Panc1 (cell line): Measurements from ENCODE around the gene GMDS. TPM values are rescaled to one million over a fixed set of nuclear protein-coding genes. Genes with fewer than 3 reads are reported as not detected.

ENCODE experiments used
- ATAC-seq: fragments of 200-7000 bp; cut with Tn5 transposase; 2 replicates; pipeline ENCODE4 v1.9.1; 2020; ENCODE audit warnings: mild to moderate bottlenecking, moderate library complexity
- BruUV-seq: library from RNA; stranded (reverse); fragments of 400-500 nt; replicated peaks from 2 replicates; lab custom pipeline; 2021; lab: Mats Ljungman, UMichigan
- CTCF ChIA-PET: fragments of 300-600 bp; sonication (Branson Sonifier 250); formaldehyde crosslinking; loops from one replicate; lab custom pipeline; 2022; ENCODE audit warnings: antibody characterized with exemption; lab: Charles Lee
- POLR2A ChIA-PET: fragments of 300-600 bp; sonication (Branson Sonifier 250); formaldehyde crosslinking; loops from one replicate; lab custom pipeline; 2022; ENCODE audit warnings: antibody characterized with exemption; lab: Charles Lee
- DNase-seq: peaks from one replicate; pipeline ENCODE4 v3.0.0-alpha.2; 2010; ENCODE audit warnings: low read depth, low spot score
- H3K27ac ChIP-seq: 2 replicates; pipeline ENCODE4 v1.5.1; 2011; ENCODE audit warnings: mild to moderate bottlenecking, low read length, inconsistent platforms
- H3K27me3 ChIP-seq: fragments of 200-500 bp; sonication (Bioruptor generic); 2 replicates; pipeline ENCODE4 v1.6.0; 2014; ENCODE audit warnings: low read length, inconsistent platforms; ENCODE audit not compliant: control insufficient read depth, insufficient read depth
- H3K36me3 ChIP-seq: fragments of 200-500 bp; sonication (Bioruptor generic); 2 replicates; pipeline ENCODE4 v1.5.1; 2014; ENCODE audit warnings: inconsistent platforms, mild to moderate bottlenecking, low read length, moderate library complexity; ENCODE audit not compliant: control insufficient read depth, insufficient read depth
- H3K4me1 ChIP-seq: 2 replicates; pipeline ENCODE4 v1.5.1; 2011; ENCODE audit warnings: inconsistent platforms, mild to moderate bottlenecking, low read length, moderate library complexity; ENCODE audit not compliant: control insufficient read depth, insufficient read depth
- H3K4me3 ChIP-seq, 2 experiments: 2 replicates each; pipeline ENCODE4 v1.5.1; 2011 to 2012; ENCODE audit warnings: low read depth in 2 of 2, low read length in 2 of 2, mild to moderate bottlenecking in 2 of 2, inconsistent platforms in 1 of 2, moderate library complexity in 1 of 2
- H3K9me3 ChIP-seq: fragments of 200-500 bp; sonication (Bioruptor generic); 2 replicates; pipeline ENCODE4 v1.5.1; 2014; ENCODE audit warnings: low read depth, mild to moderate bottlenecking, inconsistent platforms, low read length, moderate library complexity; ENCODE audit not compliant: control insufficient read depth, insufficient read depth
- POLR2AphosphoS5 ChIP-seq: IDR thresholded peaks from 2 replicates; pipeline ENCODE4 v1.6.1; 2012; ENCODE audit warnings: mild to moderate bottlenecking, low read depth, low read length, moderate library complexity
- SIN3A ChIP-seq: IDR thresholded peaks from 2 replicates; pipeline ENCODE4 v1.6.1; 2012; ENCODE audit warnings: low read depth, mild to moderate bottlenecking, low read length, moderate library complexity, borderline replicate concordance; ENCODE audit not compliant: insufficient read depth
- TCF7L2 ChIP-seq: IDR thresholded peaks from 2 replicates; pipeline ENCODE4 v1.6.1; 2011; ENCODE audit warnings: mild to moderate bottlenecking, low read depth, low read length, inconsistent platforms
- in situ Hi-C: cut with HindIII; loops from 2 replicates; pipeline ENCODE4 v1.10.0; 2016; ENCODE audit warnings: low sequenced_read_pairs, low pct_unique_long_range_greater_than_20kb
- intact Hi-C: fragments of 100-400 bp; cut with micrococcal nuclease; formaldehyde crosslinking; loops from one replicate; pipeline ENCODE4 v1.10.0; 2022; ENCODE audit not compliant: unreplicated experiment
- total RNA-seq: library from RNA; stranded (reverse); gene quantifications from one replicate; pipeline ENCODE4 v1.2.1, GENCODE V29; 2021; ENCODE audit not compliant: unreplicated experiment
- TF ChIP-seq, protein P1 (sequence below): fragments of 450-650 bp; IDR thresholded peaks from 2 replicates; pipeline ENCODE4 v1.5.1; 2017; ENCODE audit warnings: mild to moderate bottlenecking
- TF ChIP-seq, protein P2 (sequence below), 2 experiments: IDR thresholded peaks; 2 replicates each; pipeline ENCODE4 v1.6.1; 2011 to 2012; ENCODE audit warnings: low read depth in 2 of 2, control low read depth in 1 of 2, low read length in 1 of 2, mild to moderate bottlenecking in 1 of 2, moderate library complexity in 1 of 2; ENCODE audit not compliant: insufficient read depth in 1 of 2

The GMDS gene
- total RNA-seq, 1 experiment from 2014 or later: 9.8 TPM

DNA sequence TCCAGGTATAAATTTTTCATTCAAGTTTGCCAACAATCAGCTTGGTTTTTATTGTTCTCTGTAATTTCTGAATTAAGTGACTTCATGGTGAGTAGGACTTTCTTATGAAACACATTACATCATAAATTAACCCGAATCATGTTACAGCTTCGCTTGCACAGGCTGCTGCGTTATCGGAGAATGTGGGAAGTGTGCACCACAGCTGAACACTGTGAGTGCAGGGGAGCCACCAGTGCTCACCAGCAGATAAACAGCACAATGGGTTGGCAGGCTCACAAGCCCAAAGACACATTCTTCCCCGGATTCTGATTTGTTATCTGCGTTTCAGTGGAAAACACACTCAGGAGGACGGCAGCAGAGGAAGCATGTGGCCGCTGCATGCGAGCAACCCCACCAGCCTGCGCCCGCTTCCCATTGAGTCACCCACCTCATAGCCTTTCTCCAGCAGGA is 121.1 kb downstream of the GMDS start:
- Histone ChIP-seq H3K36me3 (no peaks in the 10 kb centered on the region), H3K4me3 (no peak overlapping the region), H3K4me1 (no peaks in the 10 kb centered on the region), H3K9me3 (no peaks in the 10 kb centered on the region), H3K27me3 (no peaks in the 10 kb centered on the region), H3K27ac (no peak overlapping the region)
- DNase-seq: no peak
- no peak for TF ChIP-seq POLR2AphosphoS5
- POLR2A ChIA-PET: no interaction called here
- no TSS peak for BruUV-seq
- intact Hi-C loops: no loop called here
- CTCF ChIA-PET: no interaction called here
- in situ Hi-C loops: no loop called here
- no peak for ATAC-seq

DNA sequence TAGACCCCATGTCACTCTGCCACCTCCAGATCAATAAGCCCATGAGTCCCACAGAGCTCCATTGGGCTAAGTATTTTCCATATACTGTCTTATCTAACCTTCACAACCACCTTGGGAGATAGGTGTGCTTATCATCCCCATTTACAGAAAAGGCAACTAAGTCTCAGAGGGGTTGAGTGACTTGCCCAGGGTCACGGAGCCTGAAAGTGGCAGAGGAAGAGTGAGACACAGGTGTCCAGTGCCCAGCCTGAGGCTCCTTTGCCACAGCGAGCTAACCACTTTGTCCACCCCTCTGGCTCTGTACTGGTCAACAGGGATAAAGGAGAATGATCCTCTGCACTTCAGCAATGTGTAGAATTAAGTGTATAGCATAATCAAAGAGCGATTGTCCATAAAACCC is 124.5 kb downstream of the GMDS start:
- intact Hi-C loops: no loop called here
- no peak for ATAC-seq
- ChIA-PET CTCF (no interaction called here), POLR2A (no interaction called here)
- Histone ChIP-seq H3K27me3 (no peaks in the 10 kb centered on the region), H3K27ac (no peak overlapping the region), H3K36me3 (no peaks in the 10 kb centered on the region), H3K4me1 (no peaks in the 10 kb centered on the region), H3K9me3 (no peaks in the 10 kb centered on the region), H3K4me3 (no peak overlapping the region)
- no TSS peak for BruUV-seq
- in situ Hi-C loops: no loop called here
- DNase-seq: no peak
- no peak for TF ChIP-seq POLR2AphosphoS5
- TF ChIP-seq, protein P1, sequence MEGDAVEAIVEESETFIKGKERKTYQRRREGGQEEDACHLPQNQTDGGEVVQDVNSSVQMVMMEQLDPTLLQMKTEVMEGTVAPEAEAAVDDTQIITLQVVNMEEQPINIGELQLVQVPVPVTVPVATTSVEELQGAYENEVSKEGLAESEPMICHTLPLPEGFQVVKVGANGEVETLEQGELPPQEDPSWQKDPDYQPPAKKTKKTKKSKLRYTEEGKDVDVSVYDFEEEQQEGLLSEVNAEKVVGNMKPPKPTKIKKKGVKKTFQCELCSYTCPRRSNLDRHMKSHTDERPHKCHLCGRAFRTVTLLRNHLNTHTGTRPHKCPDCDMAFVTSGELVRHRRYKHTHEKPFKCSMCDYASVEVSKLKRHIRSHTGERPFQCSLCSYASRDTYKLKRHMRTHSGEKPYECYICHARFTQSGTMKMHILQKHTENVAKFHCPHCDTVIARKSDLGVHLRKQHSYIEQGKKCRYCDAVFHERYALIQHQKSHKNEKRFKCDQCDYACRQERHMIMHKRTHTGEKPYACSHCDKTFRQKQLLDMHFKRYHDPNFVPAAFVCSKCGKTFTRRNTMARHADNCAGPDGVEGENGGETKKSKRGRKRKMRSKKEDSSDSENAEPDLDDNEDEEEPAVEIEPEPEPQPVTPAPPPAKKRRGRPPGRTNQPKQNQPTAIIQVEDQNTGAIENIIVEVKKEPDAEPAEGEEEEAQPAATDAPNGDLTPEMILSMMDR: no peak
- TF ChIP-seq, protein P2, sequence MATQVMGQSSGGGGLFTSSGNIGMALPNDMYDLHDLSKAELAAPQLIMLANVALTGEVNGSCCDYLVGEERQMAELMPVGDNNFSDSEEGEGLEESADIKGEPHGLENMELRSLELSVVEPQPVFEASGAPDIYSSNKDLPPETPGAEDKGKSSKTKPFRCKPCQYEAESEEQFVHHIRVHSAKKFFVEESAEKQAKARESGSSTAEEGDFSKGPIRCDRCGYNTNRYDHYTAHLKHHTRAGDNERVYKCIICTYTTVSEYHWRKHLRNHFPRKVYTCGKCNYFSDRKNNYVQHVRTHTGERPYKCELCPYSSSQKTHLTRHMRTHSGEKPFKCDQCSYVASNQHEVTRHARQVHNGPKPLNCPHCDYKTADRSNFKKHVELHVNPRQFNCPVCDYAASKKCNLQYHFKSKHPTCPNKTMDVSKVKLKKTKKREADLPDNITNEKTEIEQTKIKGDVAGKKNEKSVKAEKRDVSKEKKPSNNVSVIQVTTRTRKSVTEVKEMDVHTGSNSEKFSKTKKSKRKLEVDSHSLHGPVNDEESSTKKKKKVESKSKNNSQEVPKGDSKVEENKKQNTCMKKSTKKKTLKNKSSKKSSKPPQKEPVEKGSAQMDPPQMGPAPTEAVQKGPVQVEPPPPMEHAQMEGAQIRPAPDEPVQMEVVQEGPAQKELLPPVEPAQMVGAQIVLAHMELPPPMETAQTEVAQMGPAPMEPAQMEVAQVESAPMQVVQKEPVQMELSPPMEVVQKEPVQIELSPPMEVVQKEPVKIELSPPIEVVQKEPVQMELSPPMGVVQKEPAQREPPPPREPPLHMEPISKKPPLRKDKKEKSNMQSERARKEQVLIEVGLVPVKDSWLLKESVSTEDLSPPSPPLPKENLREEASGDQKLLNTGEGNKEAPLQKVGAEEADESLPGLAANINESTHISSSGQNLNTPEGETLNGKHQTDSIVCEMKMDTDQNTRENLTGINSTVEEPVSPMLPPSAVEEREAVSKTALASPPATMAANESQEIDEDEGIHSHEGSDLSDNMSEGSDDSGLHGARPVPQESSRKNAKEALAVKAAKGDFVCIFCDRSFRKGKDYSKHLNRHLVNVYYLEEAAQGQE (IDR thresholded peaks at IDR 0.05; ENCODE audit: insufficient read depth in 1 of 2, low read depth in 2 of 2, low read length in 1 of 2): no peak

DNA sequence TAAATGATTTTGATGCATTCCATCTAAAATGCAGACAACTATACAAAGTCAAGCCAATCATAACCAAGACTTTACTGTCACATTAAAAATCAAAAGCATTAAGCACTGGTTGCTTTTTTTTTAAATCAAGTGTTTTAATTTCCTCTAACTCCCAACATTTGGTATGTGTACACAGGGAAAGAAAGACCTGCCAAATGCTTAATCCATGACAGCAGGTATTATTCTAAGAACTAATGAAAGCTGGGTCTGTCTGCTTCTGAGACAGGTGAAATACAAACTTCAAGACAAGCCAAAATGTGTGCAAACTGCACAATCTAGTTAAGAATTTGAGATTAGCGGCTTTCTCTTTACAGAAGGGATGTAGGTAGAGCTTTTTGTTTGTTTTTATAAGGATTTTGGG is 126.1 kb downstream of the GMDS start:
- Histone ChIP-seq H3K4me3 (no peak overlapping the region), H3K9me3 (no peaks in the 10 kb centered on the region), H3K36me3 (no peaks in the 10 kb centered on the region), H3K27me3 (no peaks in the 10 kb centered on the region), H3K4me1 (no peaks in the 10 kb centered on the region), H3K27ac (no peak overlapping the region)
- intact Hi-C loops: no loop called here
- DNase-seq (no peak), ATAC-seq (no peak)
- ChIA-PET POLR2A (no interaction called here), CTCF (no interaction called here)
- BruUV-seq: no TSS peak
- TF ChIP-seq SIN3A: no peak
- TF ChIP-seq, protein P2 (IDR thresholded peaks at IDR 0.05; ENCODE audit: insufficient read depth in 1 of 2, low read depth in 2 of 2, low read length in 1 of 2): no peak
- no peak for TF ChIP-seq POLR2AphosphoS5
- TF ChIP-seq, protein P1: no peak
- no peak for TF ChIP-seq TCF7L2
- in situ Hi-C loops: no loop called here
